Measurements from ENCODE around the gene TMEM182. TPM values are rescaled to one million over a fixed set of nuclear protein-coding genes. Genes with fewer than 3 reads are reported as not detected.

The TMEM182 gene
- total RNA-seq, 2 donors from 2014 or later: 75.4 to 212 TPM

- peak overlapping the region in 1 of 2 donors; percentile 30 for H3K27ac ChIP-seq
These were observed 6.5 kb upstream of the TMEM182 start for GRCh38 chr2:102755284-102755683.

GRCh38 chr2:102758439-102758838 lies 3.4 kb upstream of the TMEM182 start:
- Histone ChIP-seq H3K4me3 (no peak overlapping the region), H3K27ac (no peak overlapping the region), H3K36me3 (no peaks in the 10 kb centered on the region), H3K9me3 (no peaks in the 10 kb centered on the region), H3K27me3 (no peaks in the 10 kb centered on the region), H3K4me1 (peaks cover 0 to 22% of the 10 kb centered on the region in 2 donors)
- no peak for TF ChIP-seq CTCF (IDR thresholded peaks at IDR 0.05)
- no peak for DNase-seq (ENCODE audit: low spot score)

More at GRCh38 chr2:102755284-102755683, 6.5 kb upstream of the TMEM182 start:
- TF ChIP-seq CTCF (IDR thresholded peaks at IDR 0.05): no peak
- DNase-seq (ENCODE audit: low spot score): no peak
- H3K4me3 ChIP-seq: no peak overlapping the region
- H3K4me1 ChIP-seq: peaks cover 0 to 17% of the 10 kb centered on the region in 2 donors
- H3K36me3 ChIP-seq: no peaks in the 10 kb centered on the region
- no peaks in the 10 kb centered on the region for H3K27me3 ChIP-seq
- H3K9me3 ChIP-seq: no peaks in the 10 kb centered on the region

- Histone ChIP-seq H3K9me3 (no peaks in the 10 kb centered on the region), H3K4me3 (peak overlapping the region; percentile 38 to 40), H3K27ac (peak overlapping the region in 1 of 2 donors; percentile 80), H3K36me3 (no peaks in the 10 kb centered on the region), H3K4me1 (peaks cover 0 to 15% of the 10 kb centered on the region in 2 donors), H3K27me3 (no peaks in the 10 kb centered on the region)
- no peak for TF ChIP-seq CTCF (IDR thresholded peaks at IDR 0.05)
- no peak for DNase-seq (ENCODE audit: low spot score)
These were observed 2.3 kb downstream of the TMEM182 start for GRCh38 chr2:102764083-102764482.

- DNase-seq (ENCODE audit: low spot score): no peak
- TF ChIP-seq CTCF (IDR thresholded peaks at IDR 0.05): no peak
- Histone ChIP-seq H3K4me3 (no peak overlapping the region), H3K27me3 (no peaks in the 10 kb centered on the region), H3K4me1 (peaks cover 0 to 12% of the 10 kb centered on the region in 2 donors), H3K27ac (peak overlapping the region in 1 of 2 donors; percentile 80), H3K9me3 (no peaks in the 10 kb centered on the region), H3K36me3 (no peaks in the 10 kb centered on the region)
These were observed 3.2 kb downstream of the TMEM182 start for GRCh38 chr2:102765061-102765460.

- no peak for TF ChIP-seq CTCF (IDR thresholded peaks at IDR 0.05)
- H3K27me3 ChIP-seq: no peaks in the 10 kb centered on the region
- no peak for DNase-seq (ENCODE audit: low spot score)
- H3K9me3 ChIP-seq: no peaks in the 10 kb centered on the region
- no peak overlapping the region for H3K27ac ChIP-seq
- no peaks in the 10 kb centered on the region for H3K36me3 ChIP-seq
- H3K4me3 ChIP-seq: no peak overlapping the region
- peaks cover 0 to 17% of the 10 kb centered on the region in 2 donors for H3K4me1 ChIP-seq
These were observed 6.4 kb downstream of the TMEM182 start for GRCh38 chr2:102768253-102768652.

- Histone ChIP-seq H3K4me1 (peaks cover 0 to 17% of the 10 kb centered on the region in 2 donors), H3K9me3 (no peaks in the 10 kb centered on the region), H3K36me3 (no peaks in the 10 kb centered on the region), H3K4me3 (no peak overlapping the region), H3K27ac (no peak overlapping the region), H3K27me3 (no peaks in the 10 kb centered on the region)
- DNase-seq (ENCODE audit: low spot score): no peak
- no peak for TF ChIP-seq CTCF (IDR thresholded peaks at IDR 0.05)
These were observed 7.1 kb downstream of the TMEM182 start for GRCh38 chr2:102768892-102769291.

All from right atrium auricular region (tissue), 2 donors.